Measurements from ENCODE around the gene MTIF3.

MTIF3 gene

DNA sequence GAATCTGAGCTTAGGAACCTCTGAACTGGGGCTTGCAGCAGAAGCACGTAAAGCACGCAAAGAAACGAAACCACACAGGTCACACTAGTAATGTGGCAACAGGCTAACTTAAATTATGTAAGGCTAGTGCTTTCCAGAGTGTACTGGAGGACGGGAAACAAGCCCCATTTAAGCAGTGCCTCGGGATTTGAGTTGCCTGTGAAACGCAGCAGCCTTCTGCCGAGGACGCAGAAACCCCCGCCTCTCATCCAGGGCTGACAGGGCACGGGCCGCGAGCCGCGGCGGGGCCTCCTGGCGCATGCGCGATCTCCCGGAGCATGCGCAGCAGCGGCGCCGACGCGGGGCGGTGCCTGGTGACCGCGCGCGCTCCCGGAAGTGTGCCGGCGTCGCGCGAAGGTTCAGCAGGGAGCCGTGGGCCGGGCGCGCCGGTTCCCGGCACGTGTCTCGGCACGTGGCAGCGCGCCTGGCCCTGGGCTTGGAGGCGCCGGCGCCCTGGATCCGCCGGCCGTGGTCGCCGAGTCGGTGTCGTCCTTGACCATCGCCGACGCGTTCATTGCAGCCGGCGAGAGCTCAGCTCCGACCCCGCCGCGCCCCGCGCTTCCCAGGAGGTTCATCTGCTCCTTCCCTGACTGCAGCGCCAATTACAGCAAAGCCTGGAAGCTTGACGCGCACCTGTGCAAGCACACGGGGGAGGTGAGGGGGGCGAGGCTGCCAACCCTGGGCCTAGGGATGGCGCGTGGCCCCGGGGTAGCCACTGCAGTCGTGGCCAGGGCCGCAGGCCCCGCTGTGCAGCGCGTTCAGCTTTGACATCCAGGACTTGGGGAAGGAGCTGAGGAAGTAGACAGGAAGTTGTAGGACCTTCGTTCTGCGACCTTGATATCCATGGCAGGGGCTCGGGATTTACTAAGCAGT is 25.9 kb downstream of the MTIF3 start, which contains the start of gene GTF3A (continued):
- TF ChIP-seq, protein P1, sequence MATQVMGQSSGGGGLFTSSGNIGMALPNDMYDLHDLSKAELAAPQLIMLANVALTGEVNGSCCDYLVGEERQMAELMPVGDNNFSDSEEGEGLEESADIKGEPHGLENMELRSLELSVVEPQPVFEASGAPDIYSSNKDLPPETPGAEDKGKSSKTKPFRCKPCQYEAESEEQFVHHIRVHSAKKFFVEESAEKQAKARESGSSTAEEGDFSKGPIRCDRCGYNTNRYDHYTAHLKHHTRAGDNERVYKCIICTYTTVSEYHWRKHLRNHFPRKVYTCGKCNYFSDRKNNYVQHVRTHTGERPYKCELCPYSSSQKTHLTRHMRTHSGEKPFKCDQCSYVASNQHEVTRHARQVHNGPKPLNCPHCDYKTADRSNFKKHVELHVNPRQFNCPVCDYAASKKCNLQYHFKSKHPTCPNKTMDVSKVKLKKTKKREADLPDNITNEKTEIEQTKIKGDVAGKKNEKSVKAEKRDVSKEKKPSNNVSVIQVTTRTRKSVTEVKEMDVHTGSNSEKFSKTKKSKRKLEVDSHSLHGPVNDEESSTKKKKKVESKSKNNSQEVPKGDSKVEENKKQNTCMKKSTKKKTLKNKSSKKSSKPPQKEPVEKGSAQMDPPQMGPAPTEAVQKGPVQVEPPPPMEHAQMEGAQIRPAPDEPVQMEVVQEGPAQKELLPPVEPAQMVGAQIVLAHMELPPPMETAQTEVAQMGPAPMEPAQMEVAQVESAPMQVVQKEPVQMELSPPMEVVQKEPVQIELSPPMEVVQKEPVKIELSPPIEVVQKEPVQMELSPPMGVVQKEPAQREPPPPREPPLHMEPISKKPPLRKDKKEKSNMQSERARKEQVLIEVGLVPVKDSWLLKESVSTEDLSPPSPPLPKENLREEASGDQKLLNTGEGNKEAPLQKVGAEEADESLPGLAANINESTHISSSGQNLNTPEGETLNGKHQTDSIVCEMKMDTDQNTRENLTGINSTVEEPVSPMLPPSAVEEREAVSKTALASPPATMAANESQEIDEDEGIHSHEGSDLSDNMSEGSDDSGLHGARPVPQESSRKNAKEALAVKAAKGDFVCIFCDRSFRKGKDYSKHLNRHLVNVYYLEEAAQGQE (tag by site-specific recombination; IDR thresholded peaks at IDR 0.05) = no peak
- TF ChIP-seq, protein P2, sequence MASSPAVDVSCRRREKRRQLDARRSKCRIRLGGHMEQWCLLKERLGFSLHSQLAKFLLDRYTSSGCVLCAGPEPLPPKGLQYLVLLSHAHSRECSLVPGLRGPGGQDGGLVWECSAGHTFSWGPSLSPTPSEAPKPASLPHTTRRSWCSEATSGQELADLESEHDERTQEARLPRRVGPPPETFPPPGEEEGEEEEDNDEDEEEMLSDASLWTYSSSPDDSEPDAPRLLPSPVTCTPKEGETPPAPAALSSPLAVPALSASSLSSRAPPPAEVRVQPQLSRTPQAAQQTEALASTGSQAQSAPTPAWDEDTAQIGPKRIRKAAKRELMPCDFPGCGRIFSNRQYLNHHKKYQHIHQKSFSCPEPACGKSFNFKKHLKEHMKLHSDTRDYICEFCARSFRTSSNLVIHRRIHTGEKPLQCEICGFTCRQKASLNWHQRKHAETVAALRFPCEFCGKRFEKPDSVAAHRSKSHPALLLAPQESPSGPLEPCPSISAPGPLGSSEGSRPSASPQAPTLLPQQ (tag by site-specific recombination; IDR thresholded peaks at IDR 0.05) = peak; percentile 18; the same call in 1 of the 2 replicates
- TF ChIP-seq ZNF670 (tag by site-specific recombination; IDR thresholded peaks at IDR 0.05; ENCODE audit: low read depth) (no peak), ZBTB20 (tag by site-specific recombination; IDR thresholded peaks at IDR 0.05) (peak; percentile 56; the same call in 1 of the 2 replicates), ZNF624 (tag by site-specific recombination; IDR thresholded peaks at IDR 0.05) (no peak), ZNF600 (tag by site-specific recombination; IDR thresholded peaks at IDR 0.05) (peak; percentile 18; the same call in 1 of the 2 replicates), ZNF529 (tag by site-specific recombination; IDR thresholded peaks at IDR 0.05; ENCODE audit: insufficient replicate concordance) (no peak), ZNF660 (tag by site-specific recombination; IDR thresholded peaks at IDR 0.05) (peak; percentile 58; the same call in 1 of the 2 replicates), ZNF561 (tag by site-specific recombination; IDR thresholded peaks at IDR 0.05; ENCODE audit: borderline replicate concordance) (peak; percentile 54; the same call in 1 of the 2 replicates), ZNF837 (tag by site-specific recombination; IDR thresholded peaks at IDR 0.05) (no peak), ZFP69B (tag by site-specific recombination; IDR thresholded peaks at IDR 0.05) (peak; percentile 34; the same call in 1 of the 2 replicates), KLF10 (tag by site-specific recombination; IDR thresholded peaks at IDR 0.05) (0 out of 2 replicates have a peak, but pooled peaks have one; percentile 34)
- TF ChIP-seq, protein P3, sequence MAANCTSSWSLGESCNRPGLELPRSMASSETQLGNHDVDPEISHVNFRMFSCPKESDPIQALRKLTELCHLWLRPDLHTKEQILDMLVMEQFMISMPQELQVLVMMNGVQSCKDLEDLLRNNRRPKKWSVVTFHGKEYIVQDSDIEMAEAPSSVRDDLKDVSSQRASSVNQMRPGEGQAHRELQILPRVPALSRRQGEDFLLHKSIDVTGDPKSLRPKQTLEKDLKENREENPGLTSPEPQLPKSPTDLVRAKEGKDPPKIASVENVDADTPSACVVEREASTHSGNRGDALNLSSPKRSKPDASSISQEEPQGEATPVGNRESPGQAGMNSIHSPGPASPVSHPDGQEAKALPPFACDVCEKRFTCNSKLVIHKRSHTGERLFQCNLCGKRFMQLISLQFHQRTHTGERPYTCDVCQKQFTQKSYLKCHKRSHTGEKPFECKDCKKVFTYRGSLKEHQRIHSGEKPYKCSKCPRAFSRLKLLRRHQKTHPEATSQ (tag by site-specific recombination; IDR thresholded peaks at IDR 0.05) = 0 out of 2 replicates have a peak, but pooled peaks have one; percentile 9

DNA sequence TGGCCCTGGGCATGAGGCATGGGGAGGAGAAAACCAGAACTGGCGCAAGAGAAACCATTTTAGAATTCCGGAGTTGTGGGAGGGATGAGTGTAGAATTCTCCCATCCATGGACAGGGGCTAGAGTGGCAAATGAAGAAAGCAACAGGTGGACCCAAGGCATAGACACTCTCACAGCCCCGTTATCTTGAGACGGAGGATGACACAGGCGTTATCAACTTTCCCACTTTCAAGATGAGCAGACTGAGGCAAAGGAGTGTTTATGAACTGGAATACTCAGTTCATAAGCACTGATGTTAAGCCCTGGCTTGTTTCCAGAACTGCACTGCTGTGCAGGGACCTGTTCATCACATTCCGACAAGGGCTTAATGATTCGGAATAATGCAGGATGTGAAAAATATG is 27.0 kb downstream of the MTIF3 start:
- Histone ChIP-seq H3K27ac (ENCODE audit: extremely low read depth, low read depth, low read length) (no peak overlapping the region), H3K9me3 (ENCODE audit: control insufficient read depth, insufficient read depth, low read depth, low read length) (no peaks in the 10 kb centered on the region), H3K4me1 (ENCODE audit: control insufficient read depth, insufficient read depth, low read length) (no peaks in the 10 kb centered on the region), H3K36me3 (ENCODE audit: control insufficient read depth in 2 of 2, insufficient read depth in 1 of 2, low read length in 2 of 2) (peaks cover 3 to 15% of the 10 kb centered on the region in 2 experiments; a peak in 2 of 3 replicates), H3K4me3 (ENCODE audit: low read depth, low read length) (no peak overlapping the region)
- ChIA-PET POLR2A (no interaction called here), CTCF (interaction anchor here (1.0 kb wide), 1 partner anchor 10 kb away, joined by 3 read pairs; no protein-coding TSS in a partner anchor)
- TF ChIP-seq, protein P1 (tag by site-specific recombination; IDR thresholded peaks at IDR 0.05) = no peak
- TF ChIP-seq ZNF433 (tag by site-specific recombination; IDR thresholded peaks at IDR 0.05; ENCODE audit: low read depth) = no peak
- TF ChIP-seq ZNF785 (tag by site-specific recombination; IDR thresholded peaks at IDR 0.05) = no peak
- TF ChIP-seq, protein P2 (tag by site-specific recombination; IDR thresholded peaks at IDR 0.05) = no peak
- TF ChIP-seq ZNF677 (tag by site-specific recombination; IDR thresholded peaks at IDR 0.05) = no peak
- TF ChIP-seq SCRT1 (tag by site-specific recombination; IDR thresholded peaks at IDR 0.05; ENCODE audit: borderline replicate concordance) = peak; percentile 25; the same call in 1 of the 2 replicates
- peak; percentile 86 for TF ChIP-seq SCRT2 (tag by site-specific recombination; IDR thresholded peaks at IDR 0.05)
